Ovary (tissue), 3 donors: Measurements from ENCODE around the gene EFCC1.

Source experiments
- CTCF ChIP-seq, 3 donors: fragments of 450-650 bp in 2 of 3; fragments of 200-600 bp in 1 of 3; IDR thresholded peaks; one replicate each; pipeline versions ENCODE4 v1.5.1 to v1.8.0; 2016 to 2022; ENCODE audit warnings: antibody characterized with exemption in 3 of 3, mild to moderate bottlenecking in 1 of 3
- POLR2A ChIP-seq: fragments of 450-650 bp; IDR thresholded peaks from one replicate; pipeline ENCODE4 v1.6.1; 2017; ENCODE audit warnings: antibody characterized with exemption, mild to moderate bottlenecking, moderate library complexity
- donor health status: DM: no; HTN: no; CAD: no.

GRCh38 chr3:129034642-129035041 is 33.5 kb downstream of the EFCC1 start:
- TF ChIP-seq CTCF (IDR thresholded peaks at IDR 0.05) (no peak), POLR2A (no peak)
